HG03159 (cell line): ENCODE data around the gene FRAS1.
"Not testable (repeated sequence)": the region's sequence is repeated elsewhere in the genome, so short reads cannot be mapped to it uniquely, and the experiment has no call there.

Source experiments
- ATAC-seq: cut with Tn5 transposase; IDR thresholded peaks from one replicate; pipeline ENCODE4 v1.9.1; 2021; ENCODE audit warnings: mild to moderate bottlenecking, moderate library complexity; ENCODE audit not compliant: unreplicated experiment

The FRAS1 gene

DNA sequence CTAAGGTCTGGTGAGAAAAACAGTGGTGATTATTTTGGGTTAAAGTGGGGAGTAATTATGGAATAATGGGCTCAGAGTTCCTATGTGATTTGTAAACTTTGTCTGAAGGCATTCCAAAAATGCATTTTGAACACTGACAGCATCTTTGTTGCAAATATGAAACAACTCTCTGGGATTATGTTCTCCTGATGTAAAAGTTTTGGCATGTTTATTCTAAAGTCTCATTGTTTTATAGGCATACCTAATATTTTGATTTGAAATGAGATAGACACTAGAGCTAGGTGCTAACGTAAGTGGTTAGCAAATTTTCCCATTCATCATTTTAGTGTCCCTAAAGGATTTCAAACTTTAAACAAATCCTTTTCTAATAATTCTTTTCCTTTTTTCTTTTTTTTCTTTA lies 353.6 kb downstream of the FRAS1 start:
- no peak for ATAC-seq

DNA sequence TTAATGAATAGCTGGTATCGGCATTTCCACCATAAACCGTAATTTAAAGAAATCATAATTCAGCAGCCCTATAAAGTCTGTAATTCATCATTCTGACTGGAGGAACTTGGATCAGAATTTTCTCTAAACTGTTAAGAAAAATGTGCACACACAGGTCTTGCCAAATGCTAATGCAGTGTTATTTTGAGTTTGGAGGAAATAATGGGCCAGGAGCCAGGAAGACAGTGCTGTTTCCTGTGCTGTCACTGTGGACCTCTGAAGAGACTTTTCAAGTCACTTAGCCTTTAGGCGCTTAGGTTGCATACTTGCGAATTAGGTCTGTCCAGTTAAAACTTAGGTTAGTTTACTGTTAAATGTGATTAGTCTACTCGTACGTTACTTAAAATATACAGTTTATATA lies 357.0 kb downstream of the FRAS1 start:
- ATAC-seq: no peak

DNA sequence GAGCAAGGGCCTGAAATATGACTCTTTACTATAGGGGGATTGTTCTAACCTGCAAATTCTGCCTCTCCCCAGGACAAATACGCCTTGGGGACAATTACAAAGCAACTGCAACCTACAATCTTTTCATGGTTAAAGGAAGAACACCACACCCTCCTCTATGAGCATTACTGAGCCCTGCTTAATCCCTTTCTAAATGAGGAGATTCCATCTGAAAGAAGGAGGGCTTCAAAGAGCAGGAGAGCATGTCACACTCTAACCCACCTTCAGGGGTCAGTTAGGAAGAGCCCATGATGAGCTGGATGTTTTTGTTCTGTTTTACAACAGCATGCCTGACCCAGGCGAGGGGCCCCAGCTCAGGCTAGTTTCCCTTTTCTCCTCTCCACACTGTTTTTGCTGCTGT lies 360.5 kb downstream of the FRAS1 start:
- no peak for ATAC-seq

DNA sequence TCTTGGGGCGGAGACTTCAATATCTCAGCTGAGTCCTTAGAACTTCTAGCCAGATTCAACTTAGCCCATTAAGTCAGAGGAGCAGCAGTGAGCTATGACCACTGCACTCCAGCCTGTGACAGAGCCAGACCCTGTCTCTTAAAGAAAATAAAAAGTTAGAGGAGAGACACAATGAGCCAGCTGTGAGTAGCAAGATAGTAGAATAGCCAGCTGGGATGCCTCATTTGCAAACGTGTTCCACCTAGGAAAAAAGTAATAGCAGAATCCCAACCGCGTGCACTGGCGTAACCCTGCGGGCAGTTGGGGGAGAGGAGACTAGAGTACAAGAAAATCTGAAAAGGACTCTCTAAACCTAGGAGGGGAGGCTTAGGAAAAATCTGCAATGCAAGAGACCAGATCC lies 361.3 kb downstream of the FRAS1 start:
- ATAC-seq: no peak

DNA sequence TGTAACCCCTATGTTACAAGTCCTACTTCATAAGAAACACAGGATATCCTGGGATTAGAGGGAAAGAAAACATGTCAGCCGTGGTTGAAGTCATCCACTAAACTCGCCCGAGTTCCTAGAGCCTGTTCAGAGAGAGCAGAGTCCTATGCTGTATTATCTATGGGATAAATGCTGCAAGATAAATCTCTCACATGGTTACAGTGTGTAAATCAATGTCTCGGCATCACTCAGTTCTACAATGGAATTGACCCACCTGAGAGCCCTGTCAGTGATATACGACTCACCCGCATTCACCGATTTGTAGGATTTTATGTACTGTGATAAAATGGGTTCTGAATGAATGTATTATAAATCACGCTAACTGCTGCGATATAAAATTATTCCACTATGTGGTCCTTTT lies 366.7 kb downstream of the FRAS1 start:
- ATAC-seq: no peak

DNA sequence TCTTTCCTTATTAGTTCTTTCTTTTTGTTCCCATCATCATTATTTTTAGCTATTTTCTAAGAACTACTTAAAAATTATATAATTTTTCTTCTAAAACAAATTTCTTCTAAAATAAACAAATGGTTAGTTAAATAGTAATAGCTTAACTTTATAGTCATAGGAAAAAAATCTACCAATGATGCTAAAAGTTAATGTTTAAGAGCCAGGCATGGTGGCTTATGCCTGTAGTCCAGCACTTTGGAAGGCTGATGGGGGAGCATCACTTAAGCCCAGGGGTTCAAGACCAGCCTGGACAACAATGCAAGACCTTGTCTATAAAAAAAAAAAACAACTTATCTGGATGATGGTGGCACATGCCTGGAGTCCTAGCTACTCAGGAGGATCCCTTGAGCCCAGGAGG lies 367.3 kb downstream of the FRAS1 start:
- no peak for ATAC-seq

DNA sequence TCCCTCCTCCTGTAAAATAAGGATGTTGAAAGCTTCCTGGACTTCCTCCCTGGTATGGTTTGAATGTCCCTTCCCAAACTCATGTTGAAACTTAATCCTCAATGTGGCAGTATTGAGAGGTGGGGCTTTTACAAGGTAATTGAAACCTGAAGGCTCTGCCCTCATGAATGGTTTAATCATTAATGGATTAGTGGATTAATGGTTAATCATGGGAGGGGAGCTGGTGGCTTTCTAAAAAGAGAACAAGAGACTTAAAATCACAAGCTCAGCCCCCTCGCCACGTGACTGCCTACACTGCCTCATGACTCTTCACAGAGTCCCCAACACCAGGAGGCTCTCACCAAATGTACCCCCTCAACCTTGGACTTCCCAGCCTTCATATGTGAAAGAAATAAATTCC lies 369.8 kb downstream of the FRAS1 start:
- peak; percentile 44 for ATAC-seq

DNA sequence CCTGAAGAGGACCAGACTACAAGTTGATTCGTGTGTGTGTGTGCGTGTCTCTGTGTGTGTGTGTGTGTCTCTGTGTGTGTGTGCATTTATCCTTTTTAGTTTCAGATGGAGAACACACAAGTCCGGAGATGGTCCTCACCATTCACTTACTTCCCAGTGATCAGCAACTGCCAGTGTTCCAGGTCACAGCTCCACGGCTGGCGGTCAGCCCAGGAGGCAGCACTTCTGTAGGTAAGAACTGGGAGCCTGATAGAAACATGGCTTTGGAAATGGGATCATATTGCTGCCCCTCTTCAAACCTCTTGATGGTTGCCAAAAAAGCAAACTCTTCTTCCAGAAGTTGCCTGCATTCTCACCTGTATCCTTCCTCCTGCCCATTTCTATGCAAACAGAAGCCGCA lies 371.9 kb downstream of the FRAS1 start:
- no peak for ATAC-seq

DNA sequence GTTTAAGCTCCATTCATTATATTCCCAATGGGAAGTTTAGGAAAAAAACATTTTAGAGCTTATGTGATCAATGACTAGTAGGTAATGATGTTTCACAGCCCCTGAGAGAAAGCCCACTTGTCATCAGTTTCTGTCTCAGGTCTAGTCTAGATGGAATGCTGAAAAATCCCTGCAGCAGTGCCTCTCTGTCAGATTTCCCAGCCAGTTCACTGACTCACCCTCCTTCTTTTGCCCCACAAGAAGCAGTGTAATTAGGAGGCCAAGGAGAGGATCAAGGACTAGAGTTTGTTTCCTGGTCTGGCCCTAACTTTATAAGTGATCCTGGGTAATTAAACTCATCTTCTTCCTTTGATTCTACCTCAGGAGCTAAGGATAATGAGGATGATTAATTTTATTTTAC lies 375.8 kb downstream of the FRAS1 start:
- ATAC-seq: no peak

DNA sequence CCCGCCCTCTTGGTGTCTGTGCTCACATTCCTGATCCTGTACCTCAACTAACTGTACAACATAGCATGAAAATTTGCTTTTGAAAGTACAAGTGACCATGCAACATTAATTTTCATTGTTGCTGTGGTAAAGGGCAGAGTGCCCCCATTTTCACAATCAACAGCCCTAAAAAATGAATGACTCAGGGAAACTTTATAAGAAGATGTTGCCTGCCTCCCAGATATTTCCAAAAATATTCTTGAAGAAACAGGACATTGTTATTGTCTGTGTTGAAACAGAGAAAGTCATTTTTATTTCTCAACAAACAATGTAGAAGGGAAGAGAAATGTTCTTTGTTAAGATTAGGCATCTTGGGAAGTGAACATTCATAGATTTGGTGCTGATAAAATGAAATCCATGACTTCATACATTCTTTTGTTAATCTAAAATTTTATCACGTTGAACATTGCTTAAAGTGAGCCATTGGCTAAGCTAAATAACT lies 380.5 kb downstream of the FRAS1 start:
- ATAC-seq: no peak

DNA sequence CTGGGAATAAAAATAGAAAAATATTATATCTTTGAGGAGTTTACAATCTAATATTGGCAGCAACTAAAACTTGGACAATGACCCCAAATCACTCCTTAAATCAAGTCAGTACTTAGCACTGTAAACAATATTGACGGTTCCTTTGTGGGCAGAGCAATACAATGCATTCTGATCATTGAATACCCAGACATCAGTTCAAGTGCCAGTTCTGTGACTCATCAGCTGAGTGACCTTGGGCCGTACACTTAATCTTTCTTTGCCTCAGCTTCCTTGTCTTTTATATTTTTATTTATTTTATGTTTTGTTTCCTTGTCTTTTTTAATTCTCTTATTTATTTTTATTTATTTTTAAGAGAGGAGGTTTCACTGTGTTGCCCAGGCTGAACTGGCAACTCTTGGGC lies 382.2 kb downstream of the FRAS1 start:
- no peak for ATAC-seq

DNA sequence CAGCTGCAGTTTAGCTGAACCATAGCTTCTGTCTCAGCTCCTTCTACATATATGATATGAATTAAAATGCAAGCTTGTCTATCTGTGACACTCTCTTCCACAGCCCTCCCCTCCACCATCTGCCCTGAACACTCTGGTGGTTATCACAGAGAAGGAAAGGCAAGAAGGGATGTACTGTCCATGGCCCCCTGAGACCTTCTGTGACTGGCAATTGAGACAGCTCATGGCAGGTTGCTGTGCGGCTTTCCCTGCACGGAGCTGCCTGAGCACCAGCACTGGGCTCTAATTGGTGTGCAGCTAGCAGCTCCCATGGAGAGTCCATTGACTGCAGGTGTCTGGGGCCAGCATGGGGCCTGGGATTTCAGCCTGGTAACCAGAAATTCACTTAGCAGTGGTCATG lies 384.6 kb downstream of the FRAS1 start:
- ATAC-seq: no peak

DNA sequence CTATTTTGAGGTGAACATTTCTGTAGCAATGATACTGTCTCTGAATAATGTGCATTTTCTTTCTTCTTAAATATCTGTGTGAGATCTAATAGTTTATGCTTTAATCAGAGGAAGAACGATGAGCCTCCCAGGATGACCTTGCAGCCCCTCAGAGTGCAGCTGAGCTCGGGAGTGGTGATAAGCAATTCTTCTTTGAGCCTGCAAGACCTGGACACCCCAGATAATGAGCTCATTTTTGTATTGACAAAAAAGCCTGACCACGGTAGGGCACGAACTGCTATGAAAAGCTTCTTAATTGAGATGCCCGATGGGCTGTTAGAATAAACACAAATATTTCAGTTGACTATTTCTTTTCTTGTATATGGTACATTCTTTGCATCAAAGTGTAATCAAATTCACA lies 389.5 kb downstream of the FRAS1 start:
- ATAC-seq: no peak

DNA sequence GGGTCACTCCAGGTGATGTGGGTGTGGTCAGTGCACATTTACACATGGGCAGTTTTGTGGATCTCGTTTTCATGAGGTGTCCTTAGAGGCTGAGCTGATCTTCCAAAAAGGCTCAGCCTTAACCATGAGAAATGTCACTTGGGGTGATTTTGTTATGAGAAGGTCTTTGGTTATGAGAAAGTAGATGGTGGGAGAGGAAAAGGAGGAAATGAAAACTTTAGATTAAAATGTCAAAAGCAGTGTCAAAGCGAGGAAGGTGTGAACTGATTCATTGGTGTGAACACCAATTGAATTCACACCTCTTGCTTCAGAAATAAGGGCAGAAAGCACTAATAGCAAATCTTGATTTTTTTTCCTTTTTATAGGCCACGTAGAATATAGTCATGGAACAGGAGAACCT lies 394.3 kb downstream of the FRAS1 start:
- no peak for ATAC-seq

DNA sequence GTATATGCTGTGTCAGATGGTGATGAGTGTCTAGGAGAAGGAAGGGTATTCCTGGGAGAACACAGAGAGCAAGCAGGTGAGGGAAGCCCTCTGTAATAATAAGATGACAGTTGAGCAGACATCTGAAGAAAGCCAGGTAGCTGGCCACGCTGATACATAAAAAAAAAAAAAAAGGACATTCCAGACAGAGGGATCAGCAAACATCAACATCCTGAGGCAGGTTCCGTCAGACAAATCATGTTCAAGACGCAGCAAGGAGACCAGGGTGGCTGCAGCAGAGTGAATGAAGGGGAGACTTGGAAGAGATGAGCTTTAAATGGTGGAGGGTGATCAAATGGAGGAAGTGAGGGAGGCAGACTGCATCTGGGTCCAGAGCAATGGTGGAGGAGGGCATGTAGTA lies 396.9 kb downstream of the FRAS1 start:
- ATAC-seq: no peak

DNA sequence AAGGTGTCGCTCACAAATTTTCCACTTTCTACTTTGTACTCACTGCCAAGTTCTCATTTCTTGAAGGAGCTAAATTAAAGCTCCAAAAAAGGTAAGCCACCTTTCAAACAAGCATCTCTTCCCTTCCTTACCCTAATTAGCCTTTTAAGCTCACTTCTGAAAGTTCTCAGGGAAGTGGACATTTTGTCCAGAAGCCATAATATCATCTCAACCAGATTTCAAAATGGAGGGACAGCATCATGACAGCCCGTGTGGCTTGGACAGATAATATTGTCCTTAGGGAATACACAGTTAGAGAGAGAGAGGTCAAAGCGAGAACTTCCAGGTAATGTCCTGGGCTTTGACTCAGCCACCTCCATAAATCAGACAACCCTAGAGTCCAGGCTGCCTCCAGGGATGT lies 400.6 kb downstream of the FRAS1 start:
- ATAC-seq: no peak

DNA sequence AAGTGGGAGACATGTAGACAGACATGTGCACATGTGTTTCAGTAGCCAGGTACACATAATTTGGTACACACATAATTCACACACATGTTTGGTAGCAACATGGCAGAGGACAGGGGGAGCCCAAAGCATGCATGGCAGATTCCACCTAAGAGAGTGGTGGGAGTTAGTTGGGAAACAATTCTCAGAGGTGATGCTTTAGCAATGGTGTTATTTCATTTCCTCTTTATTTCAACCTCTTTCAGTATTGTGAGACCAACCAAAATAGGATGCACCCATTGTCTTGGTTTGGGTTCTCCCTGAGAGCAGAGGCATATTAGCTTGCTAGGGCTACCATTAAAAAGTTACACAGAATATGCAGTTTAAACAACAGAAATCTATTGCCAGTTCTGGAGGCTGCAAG lies 402.2 kb downstream of the FRAS1 start:
- peak; percentile 52 for ATAC-seq

DNA sequence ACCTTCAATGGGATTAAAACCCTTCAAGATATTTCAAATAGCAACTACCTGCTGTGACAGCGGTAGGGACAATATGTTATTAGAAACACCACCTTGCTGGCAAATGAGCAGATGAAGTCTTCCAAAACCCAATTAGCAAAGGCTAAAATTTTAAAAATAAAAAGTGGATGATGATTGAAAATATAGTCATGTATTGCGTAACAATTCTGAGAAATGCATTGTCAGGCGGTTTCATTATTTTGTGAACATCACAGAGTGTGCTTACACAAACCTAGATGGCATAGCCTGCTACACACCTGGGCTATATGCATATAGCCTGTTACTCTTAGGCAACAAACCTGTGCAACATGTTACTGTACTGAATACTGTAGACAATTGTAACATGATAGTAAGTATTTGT lies 403.2 kb downstream of the FRAS1 start:
- no peak for ATAC-seq

DNA sequence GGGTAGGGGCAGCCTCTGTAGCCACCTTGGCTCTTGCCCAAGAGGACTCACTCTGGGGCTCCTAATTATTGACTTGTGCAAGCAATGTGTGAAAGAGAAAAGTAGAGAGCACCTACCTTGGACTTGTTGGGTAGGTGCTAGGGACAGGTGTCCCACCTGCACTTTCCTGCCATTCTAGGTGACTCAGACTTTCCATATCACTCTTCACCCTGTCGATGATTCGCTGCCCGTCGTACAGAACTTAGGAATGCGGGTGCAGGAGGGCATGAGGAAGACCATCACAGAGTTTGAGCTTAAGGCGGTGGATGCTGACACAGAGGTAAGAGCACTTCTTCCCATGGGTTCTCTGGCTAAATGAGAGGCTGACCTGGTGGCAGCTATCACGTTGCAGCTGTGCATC lies 407.1 kb downstream of the FRAS1 start:
- no peak for ATAC-seq

DNA sequence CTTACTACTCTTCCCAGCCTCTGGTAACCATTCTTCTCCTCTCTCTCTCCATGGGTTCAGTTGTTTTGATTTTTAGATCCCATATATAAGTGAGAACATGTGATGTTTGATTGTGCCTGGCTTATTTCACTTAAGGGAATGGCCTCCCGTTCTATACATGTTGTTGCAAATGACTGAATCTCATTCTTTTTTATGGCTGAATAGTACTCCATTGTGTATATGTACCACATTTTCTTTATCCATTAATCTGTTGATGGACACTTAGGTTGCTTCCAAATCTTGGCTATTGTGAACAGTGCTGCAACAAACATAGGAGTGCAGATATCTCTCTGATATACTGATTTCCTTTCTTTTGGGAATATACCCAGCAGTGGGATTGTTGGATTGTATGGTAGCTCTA lies 410.1 kb downstream of the FRAS1 start:
- ATAC-seq: not testable (repeated sequence)

DNA sequence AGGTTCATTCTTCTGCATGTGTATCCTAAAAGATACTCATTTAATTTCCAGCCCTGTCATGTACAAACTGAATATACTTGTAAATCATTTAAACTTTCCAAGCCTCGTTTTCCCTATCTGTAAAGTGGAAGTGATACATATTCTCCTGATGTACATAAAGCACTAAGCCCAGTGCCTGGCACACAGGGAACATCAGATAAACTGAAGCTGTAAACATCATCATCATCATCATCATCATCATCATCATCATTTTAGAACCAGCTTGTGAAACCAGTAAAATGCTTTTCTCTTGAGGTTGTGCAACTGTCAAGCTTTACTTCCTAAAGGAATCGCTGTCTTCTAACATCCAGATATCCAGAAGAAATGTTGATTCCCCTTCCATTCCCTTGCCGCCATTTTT lies 411.1 kb downstream of the FRAS1 start:
- ATAC-seq: no peak

DNA sequence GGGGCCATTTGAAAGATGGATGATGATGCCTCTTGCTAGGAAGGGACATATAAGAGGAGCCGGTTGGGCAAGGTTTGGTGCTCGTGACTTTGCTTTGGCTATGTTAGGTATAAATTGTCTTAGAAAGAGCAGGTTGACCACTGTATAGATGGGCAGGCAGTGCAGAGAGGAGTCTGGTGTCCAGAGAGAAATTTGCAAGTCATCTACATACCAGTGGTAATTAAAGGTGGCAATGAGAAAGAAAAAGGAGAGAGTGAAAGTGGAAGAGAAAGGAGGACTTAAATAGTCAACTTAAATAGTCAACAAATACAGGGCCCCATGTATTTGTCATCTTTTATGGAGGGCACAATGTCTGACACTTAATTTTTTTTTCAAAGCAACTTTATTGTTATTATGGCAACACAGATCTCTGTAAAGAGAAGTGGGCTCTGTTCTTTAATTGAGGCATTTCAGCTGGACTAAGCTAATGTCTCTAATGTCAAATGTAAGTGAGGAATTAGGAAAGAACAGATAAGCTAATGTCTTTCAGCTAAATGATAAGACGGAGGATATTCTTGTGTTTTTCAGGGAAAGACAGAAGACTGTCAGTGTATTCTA lies 419.1 kb downstream of the FRAS1 start:
- no peak for ATAC-seq

DNA sequence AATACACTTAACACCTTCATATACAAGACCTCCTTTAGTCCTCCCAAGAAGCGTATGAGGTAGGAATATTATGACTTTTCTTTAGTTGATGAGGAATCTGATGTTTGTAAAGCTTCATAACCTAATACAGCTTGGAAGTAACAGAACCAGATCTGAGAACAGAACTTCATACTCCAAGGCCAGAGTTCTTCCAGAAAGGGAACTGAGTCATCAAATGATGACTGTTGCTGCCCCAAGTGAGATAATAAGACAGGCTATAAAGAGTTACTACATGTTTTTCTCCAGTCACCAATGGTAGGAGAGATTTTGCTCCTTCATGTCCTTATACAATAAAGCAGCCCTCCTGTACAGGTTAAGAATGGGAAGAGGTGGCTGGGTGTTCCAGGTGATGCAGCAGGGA lies 420.2 kb downstream of the FRAS1 start:
- no peak for ATAC-seq

DNA sequence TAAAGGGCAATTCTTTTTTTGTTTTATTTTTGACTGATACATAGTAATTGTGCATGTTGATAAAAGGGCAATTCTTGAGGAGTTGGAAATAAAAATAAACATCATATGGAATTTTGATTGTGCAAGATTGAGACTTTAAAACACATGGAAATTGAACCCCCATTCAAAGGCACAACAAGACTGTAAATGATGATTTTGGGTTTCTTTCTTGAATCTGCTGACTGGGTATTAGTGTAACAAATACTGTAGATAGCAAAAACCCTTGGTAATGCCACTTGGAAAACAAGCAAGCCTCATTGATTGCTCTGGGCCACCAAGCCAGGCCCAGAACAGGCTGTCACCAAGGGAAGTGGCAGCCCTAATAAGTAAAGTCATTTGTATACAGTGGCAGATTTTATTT lies 421.4 kb downstream of the FRAS1 start:
- no peak for ATAC-seq
